ENCODE results near the gene IMMP2L.

IMMP2L gene

DNA sequence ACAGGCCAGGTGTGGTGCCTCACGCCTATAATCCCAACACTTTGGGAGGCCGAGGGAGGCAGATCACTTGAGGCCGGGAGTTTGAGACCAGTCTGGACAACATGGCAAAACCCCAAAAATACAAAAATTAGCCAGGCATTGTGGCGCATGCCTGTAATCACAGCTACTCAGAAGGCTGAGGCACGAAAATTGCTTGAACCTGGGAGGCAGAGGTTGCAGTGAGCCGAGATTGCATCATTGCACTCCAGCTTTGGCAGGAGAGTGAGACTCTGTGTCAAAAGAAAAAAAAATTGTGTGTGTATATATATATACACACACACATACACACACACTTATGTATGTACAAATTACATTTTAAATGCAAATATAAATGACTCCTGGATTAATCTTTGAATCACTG is 548.2 kb downstream of the IMMP2L start:
- no peak for DNase-seq

DNA sequence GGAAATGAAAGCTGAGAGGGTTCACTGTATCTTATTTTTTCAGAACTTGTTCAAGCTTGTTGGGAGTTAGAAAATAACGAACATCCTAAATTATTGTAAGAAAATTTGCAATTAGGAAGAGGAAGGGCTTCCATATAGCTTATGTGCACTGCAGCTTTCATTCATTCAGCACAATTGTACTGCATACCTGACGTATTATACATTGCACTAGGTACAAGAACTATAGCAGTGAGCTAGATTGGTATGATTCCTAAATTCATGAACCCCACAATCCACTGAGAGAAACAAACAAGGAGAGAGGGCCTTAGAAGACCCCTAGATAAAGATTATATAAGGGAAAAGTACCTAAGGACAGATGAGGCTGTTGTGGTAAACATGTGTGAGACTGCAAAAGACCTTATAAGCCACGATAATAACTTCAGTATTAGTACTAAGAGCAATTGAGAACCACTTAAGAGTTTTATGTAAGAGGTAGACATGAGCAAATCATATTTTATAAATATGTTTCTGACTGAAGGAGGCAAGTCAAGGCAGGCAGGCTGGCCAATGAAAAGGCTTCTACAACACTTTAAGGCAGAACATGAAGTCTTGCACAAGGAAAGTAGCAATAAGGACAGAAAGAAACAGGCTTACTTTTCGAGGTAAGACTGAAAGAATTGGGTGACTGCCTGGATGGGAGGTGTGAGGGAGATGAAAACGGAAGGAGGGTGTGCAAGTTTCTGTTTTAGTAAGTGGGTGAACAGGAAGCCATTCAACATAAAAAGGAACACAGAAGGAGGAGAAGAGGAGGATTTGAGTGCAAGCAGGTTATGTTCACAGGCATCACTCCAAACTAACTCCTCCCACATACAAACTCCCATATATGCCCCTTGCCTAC is 549.3 kb downstream of the IMMP2L start:
- no peak for DNase-seq

DNA sequence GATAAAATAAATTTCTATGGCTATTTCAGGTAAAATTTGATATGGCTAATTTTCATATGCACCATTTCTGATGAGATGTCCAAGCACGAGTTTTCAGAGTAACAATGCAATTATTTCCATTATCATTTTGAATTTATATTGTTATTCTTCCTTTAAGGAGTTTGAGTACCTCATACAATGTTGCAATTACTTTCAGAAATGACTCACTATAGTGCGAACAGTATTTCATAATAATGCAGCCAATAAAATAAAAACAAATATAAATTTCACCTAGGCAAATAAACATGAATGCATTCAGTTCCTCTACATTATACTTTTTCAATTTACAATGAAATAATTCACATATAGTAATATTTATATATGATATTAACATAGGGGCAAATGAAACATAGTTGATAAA is 550.1 kb downstream of the IMMP2L start:
- no peak for DNase-seq

DNA sequence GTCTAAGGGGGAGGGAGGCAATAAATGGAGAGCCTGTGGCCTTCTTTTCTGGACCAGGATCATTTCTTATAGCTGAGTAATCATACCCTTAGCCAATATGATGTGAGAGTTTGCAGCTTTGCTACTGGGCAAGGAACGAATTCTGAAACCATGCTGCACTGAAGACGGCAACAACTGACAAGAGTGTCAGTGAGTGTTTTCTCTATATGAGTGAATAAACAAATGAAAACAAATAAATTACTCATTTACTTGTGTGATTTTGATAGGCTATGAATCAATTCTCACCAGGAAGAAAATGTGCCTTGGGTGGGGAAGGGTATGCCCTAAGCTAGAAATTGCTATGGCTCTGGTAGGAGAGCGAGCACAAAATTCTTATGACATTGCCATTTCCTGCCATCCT is 550.8 kb downstream of the IMMP2L start:
- no peak for DNase-seq

DNA sequence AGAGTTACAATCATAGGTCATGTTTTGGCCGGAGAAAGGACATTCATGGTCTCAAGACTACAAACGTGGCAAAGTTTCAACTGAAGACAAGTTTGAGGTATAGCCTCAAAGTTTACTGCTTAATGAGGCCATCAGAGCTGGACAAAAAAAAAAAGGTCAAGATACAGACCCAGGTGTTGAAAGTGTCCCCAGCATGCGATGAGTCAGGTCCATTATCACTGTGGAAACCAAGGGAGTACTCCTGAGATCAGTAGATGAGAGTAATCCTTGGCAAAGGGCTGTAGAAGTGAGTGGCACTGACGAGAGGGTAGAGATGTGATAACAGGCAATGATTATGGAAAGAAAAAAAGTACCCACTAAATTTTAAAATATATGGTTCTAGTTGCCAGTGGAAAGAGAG is 551.5 kb downstream of the IMMP2L start:
- DNase-seq: no peak

DNA sequence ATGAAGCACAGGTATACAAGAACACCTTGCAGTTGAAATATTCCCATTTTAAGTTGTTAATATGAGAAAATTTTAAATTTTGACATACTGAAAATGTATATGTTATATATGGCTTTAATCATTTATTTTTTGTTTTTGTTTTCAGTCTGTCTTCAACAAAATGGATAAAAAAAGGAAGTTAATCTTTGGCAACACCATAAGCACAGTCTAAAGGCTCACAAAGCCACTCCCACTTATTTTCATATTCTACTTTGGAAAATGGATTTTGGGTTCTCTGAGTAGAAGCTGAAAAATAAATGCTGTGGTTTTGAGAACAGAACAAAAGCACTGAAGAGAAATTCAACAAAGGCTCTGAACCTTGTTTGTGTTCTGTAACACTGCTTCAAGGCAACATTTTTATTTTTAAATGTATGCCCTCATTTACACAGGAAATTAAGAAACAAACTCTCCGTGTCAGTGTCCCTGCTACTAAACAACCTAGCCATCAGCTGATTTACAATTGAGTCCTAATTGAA is 552.7 kb downstream of the IMMP2L start:
- no peak for DNase-seq

DNA sequence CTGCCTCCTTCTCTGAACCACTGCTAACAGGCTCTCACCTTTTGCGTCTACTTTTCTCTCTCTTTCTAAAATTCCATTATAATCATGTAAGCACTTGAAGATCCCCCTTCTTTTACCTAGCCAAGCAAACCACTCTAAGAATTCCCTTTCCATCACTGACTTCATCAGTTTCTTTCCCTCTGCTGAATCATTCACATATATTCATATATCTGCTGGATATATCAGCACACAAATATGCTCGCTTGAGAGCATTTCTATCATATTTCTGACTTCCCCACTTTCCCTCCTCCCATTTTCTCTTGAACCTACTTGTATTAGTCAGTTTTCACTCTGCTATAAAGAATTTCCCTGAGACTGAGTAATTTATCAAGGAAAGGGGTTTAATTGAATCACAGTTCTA is 555.6 kb downstream of the IMMP2L start:
- no peak for DNase-seq

DNA sequence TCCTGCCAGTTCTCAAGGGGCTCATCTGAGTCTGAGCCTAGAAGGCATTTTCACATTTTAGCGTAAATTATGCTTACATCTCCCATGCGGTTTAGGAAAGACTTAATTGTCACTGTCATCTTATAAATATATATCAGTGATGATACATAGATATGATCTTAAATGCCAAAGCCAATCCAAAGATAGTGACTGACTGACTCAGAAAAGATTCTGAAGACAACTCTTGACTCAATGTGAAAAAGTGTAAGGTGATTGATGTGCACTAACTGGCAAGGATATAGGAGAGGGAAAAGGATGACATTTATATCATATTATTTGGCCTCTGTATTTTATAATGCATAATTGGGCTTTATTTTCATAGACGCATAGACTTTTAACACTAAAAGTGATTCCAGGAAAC is 556.3 kb downstream of the IMMP2L start:
- no peak for DNase-seq

DNA sequence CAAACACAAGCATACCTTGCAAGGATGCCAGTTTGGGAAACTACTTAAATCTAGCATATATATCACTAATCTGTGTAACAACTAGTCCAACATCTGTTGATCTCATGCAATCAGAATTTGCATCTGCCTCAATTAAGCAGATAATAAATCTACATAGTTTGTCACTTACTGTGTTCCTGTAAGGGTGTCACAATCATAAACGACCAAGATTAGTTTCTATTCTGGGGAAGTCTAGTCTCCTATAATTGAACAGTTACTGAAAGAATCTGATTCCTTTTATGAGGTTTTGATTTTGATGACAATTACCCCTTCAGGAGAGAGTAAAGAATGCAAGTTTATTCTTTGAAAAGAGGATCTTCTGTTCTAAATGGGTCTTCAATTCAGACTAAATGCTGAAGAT is 556.8 kb downstream of the IMMP2L start:
- no peak for DNase-seq

DNA sequence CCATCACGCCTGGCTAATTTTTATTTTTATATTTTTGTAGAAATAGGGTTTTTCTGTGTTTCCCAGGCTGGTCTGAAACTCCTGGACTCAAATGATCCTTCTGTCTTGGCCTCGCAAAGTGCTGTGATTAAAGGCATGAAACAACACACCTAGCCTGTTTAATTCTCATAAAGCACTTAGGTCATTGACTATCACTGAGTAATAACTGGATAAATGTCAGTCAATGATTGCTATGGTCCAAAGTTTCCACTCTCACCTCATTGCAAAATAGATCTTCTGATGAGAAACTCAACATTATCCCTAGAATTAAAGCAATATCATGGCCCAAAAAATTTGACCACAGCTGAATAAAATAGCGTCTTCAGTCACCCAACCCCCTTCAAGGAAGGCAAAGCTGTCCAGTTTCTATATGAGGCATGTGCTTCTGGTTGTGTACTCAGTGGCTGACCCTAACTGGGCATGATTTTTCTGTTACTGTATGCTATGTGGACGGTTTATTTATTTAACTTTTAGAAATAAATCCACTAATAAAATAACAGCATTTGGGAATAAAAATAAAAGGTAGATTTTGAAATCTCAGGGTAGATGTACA is 557.9 kb downstream of the IMMP2L start:
- DNase-seq: no peak

DNA sequence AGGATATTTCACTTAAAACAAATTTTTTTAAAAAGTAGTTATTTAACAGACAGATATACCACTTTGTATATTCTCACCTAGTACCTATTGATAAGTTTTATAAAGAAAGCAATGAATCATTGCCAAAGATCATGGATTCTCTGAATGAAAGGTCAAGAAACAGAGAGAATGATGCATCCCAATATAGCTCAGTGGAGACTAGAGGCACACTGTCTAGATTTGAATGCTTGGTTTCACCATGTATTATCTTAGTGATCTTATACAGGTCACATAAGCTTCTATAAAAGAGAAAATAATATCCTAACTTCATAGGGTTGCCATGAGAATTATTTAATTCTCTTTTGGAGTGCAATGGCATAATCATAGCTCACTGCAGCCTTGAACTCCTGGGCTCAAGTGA is 558.4 kb downstream of the IMMP2L start:
- no peak for DNase-seq

DNA sequence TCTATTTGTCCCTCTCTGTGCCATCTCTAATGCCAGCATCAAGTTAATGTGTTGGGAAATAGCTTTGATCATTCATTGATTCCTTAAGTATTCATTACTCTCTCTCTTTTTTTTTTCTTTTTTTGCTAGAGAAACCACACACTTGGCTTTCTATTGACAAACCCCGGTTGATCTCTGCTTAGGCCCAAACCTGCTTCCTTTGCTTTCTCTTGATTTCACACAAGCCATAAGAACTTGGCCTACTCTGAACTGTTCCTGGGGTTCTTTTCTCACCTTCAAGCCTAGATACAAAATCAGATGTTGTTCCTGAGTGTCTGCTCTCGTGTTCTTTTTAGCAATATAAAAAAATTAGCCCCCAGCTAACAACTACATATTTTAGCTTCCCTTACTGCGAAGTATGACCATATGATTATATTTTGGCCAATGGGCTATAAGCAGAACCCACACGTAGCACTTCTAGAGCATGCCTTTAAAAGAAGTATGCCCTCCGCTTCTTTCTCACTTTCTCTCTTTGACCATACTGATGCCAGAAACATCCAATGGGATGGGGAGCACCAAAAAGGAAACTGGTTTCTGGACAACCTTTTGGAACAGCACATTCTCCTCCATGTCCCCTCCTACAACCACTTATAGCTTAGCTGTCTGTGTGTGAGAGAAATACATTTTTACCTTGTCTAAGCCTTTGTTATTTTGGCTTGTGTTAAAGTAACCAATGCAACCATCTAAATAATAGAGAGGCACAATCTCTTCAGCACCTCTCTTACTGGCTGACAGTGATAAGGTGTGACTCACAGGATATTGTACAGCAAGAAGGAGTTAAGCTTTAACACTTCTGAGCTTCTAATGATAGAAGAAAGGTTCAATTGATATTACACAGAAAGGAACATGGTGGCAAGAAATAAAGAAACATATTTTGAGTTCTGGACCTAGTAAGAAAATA is 568.0 kb downstream of the IMMP2L start:
- DNase-seq: no peak

DNA sequence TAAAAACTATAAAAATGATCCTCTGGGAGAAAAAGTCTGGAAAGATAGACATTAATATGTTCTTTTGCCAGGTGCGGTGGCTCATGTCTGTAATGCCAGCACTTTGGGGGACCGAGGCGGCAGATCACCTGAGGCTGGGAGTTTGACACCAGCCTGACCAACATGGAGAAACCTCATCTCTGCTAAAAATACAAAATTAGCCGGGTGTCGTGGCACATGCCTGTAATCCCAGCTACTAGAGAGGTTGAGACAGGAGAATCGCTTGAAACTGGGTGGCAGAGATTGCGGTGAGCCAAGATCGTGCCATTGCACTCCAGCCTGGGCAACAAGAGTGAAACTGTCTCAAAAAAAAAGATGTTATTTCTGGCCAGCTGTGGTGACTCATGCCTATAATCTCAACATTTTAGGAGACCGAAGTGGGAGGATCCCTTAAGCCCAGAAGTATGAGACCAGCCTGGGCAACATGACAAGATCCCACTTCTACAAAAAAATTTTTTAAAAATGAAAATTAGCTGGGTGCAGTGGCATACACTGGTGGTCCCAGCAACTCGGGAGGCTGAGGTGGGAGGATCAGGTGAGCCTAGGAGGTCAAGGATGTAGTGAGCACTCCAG is 573.3 kb downstream of the IMMP2L start:
- no peak for DNase-seq

DNA sequence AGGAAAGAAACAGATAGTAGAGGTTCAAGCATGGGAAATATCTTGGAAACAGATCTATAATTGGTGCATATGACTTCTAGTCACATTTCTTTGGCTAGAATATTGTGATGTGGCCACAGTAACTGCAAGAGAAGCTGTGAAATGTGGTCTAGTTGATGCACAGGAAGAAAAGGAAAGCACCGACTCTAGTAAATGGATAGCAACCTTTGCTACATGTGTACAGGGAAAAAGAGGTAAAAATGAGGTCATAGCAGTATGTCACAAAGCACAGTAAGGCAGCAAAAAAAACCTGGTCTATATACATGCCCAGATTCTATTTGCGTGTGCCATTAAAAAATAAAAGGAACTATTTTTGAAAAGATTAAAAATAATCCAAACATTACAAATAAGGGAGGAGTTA is 573.9 kb downstream of the IMMP2L start:
- DNase-seq: no peak

DNA sequence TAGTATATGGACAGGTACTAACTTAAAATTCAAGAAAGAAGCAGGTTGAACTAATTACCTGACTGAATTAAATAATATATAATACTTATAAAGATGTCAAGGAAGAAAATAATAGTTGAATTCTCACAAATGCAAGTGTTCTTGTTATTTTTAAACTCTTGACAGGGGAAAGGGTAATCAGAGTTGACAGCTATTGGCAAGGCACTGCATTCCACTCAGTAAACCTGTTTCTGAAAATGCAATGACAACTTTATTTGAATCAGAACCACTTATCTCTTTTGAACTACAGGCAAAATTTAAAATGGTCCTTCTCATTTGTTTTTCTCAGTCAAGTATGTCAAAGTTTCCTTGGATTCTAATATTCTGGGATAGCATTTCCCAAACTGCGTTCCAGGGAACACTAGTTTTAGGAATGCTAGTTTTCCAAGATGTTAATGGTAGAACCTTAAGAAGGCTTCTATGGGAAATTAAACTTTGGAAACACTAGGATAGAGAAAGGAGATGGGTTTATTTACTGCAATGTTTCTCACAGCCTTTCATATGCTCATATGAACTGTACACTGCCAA is 575.1 kb downstream of the IMMP2L start:
- DNase-seq: no peak

DNA sequence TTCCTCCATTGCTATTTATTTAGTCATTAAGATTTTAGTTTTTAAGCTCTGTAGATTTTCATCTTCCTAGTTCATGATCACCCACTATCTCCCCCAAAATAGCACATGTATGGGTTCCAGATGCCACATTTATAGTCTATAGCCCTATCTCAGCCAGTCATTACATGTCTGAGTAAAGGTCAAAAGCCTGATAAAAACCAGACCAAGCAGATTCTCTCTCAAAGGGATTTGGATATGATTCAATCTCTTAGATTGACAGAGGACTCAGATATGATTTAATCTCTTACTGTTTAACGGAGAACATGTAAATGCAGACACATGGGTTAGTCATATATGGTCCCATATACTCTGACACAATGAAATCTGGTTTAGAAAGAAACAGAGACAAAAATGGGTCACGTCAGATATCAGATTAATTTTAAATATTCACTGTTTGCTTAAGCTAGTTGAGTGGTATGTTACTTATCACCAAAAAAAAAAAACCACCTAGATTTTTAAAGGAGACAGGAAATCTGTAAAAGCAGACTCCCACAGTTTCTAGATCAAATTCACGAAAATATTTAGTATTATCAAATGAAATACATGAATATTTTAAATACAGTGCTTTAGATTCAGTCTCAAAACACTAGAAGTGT is 578.4 kb downstream of the IMMP2L start:
- no peak for DNase-seq

DNA sequence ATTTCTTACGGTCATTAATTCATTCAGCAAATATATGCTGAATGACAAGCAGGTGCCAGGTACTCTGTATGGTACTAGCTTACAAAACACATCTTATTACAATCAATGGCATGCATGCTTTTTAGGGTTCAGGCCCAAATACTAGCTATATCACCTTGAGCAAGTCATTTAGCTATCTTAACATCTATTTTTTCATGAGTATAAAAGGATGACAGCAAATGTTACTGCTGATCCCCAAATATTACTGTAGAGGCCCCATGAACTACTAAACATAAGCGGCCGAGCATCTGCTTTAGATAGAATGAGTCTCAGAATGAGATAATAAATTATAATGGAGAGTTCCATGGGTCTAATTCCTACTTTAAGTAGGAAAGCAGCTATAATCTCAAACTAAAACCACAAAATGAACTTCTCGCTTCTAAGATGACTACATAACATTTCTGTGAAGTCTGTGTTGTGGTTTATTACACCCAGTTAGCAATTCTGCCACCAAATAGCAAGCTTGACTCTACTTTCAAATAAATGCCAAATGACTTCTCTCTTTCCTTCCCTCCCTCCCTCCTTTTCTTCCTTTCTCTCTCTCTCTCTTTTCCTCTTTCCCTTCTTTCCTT is 585.1 kb downstream of the IMMP2L start:
- DNase-seq: no peak

DNA sequence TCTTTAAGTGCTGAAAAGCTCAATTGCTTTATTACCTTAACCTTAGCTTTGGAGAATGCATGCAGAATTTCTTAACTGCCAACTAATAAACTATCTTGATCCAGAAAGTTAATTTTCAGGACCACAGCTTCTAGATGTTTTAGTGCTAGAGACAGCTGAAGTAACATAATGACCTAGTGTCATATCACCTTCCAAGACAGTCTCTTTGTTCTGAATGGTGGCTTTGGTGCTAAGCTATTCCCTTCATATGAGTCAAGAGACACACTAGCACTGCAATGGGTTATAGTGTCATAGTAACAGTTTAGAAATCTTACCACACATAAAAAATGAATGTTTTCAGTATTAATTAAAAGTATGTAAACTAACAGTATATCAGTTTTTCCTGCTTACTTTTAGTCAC is 586.8 kb downstream of the IMMP2L start:
- no peak for DNase-seq

DNA sequence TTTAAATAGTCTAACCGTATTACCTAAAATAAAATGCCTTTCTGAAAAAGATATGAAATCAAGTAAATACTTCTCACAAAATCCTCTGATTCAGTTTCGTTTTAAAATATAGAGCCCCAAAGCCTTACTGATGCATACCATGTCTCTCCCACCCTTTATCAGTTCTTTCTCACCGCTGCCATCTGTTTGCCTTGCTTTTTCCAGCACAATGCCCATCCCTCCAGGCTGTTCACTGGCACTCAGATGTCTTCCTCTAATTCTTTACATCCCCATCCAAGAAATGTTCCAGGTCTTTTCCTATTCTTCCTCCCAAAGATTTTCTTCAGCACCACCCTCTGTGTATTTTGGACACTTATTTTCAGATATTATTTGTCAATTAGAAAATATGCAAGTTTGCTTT is 587.9 kb downstream of the IMMP2L start:
- no peak for DNase-seq

DNA sequence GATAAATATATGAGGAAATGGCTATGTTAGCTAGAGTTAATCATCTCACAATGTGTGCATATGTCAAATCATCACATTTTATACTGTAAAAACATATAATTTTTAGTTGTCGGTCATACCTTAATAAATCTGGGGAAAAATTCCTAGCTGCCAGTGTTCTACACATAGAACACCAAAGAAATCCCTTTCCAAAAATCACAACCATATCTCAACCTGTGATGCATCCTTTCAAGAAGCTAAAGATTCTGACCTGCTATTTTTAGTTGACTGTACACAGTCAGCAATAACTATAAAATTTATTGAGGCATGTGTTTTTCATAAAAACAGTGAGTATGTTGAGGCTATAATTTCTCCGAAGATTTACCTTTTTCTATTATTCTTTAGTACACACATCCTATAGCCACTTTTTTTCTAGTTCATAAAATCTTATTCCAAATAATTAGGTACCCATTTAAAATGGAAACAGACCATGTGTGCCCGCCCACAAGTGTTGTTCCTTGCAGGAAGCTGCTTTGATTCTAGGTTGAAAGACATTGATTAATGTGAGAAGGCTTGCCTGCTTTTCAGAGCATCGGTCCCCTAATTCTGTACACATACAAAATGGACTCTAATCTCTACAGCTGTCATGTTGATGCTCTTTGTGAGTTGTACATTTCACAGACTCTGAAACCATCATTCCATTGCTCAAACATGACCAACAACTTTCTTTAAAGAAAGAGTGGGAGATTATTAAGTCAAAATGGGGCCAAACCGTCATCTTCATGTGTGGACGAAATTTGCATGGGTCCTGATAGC is 588.9 kb downstream of the IMMP2L start:
- DNase-seq: no peak

DNA sequence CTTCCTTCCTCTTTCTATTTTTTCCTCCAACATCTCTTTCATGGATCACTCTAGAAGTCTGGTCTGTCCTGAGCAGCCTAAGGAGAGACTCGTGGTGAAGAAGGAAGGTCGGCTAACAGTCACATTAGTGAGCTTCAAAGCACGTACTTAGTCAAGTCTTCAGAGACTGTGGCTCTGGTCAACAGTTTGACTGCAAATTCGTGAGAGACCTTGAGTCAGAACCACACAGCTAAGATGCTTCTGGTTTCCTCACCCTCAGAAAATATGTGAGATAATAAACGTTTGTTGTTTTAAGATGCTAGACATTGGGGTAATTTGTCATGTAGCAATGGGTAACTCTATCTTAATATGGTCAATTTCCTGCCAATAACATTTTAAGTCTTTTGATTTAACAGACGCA is 597.5 kb downstream of the IMMP2L start:
- DNase-seq: no peak

Measured in activated CD4-positive, alpha-beta T cell treated with anti-CD3 and anti-CD28 coated beads, Interleukin-2, amount 50 U/mL, for 1 hour (primary cell).